ENCODE data around the gene S100A10.

S100A10 gene

DNA sequence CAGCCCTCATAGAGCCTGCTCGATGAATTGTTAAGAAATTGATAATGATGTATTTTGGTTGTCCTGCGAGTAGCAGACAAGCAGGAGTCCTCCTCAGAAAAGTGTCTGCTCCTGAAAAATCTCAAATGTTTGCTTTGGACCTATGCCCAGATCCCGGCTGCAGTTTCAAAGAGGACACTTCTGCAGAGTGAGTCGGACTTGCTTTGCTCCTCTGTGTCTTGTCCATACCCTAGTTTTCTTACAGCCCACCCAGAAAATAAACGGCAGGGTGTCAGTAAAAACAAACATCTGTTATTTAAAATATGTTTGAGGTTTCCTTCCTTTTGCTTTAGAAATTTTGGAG lies 2.8 kb downstream of the S100A10 start:
- no peak for DNase-seq (ENCODE audit: low read depth, low spot score)
- no peak overlapping the region for H3K4me3 ChIP-seq (ENCODE audit: low read length)

DNA sequence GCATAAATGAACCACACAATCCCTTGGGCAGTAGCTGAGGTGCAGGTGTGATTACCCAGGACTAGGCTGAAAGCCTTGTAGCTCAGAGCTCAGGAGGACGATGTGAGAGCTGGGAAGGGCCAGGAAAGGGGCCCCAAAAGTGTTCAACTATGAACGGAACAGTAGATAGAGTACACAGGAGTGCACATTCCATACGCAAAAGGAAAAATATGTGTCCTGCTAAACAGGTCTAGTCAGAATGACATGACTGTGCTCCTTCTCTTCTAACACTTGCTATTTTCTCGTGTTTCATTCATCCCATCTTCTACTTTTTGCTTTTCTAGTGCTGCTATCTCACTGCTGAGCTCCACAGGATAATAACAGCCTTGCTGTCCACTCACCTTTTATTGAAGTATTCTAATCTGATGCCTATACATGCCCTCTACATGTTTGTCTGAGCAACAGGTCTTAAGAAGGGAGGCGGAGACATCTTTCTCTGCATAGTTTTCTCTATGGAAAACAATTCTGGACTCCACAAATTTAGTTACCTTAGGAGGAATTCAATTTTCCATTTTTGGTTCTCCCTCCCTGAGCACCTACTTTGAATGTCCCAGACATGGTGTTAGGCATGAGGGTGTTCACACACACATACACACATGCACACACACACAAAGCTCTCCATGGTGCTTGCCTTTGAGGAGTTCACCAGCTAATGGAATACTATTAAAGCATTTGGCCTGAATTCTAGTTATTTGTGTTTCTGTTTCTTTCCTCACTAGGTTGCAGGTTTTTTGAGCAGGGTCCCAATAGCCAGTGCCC lies 3.4 kb downstream of the S100A10 start:
- H3K4me3 ChIP-seq (ENCODE audit: low read length), result no peak overlapping the region
- DNase-seq (ENCODE audit: low read depth, low spot score), result no peak

DNA sequence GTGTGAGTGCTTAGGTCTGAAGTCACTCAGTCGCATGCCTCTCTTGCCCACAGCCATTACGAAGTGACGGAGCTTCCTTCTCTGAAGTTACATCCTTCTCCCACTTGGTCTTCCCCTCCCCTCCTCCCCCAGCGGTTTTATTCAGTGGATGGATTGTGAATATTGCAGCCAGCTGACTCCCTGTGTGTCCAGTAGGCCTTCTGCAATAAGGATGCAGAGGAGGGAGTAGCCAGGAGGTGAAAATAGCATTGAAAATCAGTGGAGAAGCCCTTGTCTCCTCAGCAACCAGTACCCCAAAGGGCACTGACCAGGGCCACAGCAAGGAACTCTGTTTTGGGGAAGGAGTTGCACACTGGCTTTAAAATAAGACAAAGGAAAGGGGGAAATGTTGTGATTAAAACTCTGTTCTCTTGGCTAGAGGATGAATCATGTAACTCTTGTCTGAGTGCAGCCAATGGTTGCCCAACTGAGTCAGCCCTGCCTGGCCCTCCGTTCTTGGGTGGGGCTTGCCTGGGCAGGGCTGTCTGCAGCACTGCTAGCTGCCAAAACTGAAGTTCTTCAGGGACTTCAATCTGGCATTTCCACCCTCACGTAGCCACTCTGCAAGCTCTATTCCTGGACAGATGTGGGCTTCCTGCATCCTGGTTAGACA lies 4.3 kb downstream of the S100A10 start:
- DNase-seq (ENCODE audit: low read depth, low spot score), result no peak
- no peak overlapping the region for H3K4me3 ChIP-seq (ENCODE audit: low read length)

DNA sequence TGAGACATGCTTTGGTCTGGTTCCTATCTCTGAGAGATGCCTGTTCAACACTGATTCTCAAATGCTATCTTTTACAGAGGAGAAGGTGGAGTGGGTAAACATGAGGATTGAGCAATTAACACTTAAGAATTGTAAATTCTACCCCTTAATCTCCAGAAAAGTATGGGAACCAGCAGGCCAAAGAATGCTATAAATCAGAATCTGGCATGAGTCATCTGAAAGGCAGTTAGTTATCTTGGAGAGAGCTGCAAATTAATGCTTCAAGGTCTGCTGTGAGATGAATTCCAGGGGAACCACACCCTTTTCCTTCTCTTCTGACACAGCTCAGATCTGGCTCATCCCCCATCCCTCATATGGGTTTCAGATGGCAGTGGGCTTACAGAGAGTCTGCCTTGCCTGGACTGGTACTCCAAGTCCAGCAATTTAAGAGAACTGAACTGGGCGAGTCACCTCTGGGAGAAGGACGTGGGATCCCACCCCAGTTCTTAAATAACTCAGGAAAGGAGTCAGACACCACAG lies 5.2 kb downstream of the S100A10 start:
- DNase-seq (ENCODE audit: low read depth, low spot score), result no peak
- H3K4me3 ChIP-seq (ENCODE audit: low read length), result no peak overlapping the region

DNA sequence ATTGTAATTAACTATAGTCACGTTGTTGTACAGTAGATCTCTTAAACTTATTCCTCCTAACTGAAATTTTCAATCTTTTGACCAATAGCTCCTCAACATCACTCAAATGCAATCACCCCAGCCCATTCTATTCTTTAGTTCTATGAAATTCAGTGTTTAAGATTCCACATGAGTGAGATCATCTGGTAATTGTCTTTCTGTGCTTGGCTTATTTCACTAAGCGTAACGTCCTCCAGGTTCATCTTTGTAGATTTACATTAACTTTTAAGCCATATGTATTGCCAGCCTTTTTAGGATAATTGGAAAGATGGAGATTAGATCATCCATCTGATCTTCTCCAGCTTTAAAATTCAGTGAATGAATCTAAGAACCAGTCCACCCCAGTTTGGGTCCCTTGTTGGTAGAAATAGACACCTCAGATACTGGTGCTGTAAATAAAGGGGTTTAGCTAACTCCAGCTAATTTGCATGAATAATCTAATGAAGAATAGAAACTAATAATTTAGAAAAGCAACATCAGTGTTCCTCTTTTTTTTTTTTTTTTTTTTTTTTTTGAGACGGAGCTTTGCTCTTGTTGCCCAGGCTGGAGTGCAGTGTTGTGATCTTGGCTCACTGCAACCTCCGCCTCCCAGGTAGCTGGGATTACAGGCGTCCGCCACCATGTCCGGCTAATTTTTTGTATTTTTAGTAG lies 7.0 kb downstream of the S100A10 start:
- DNase-seq (ENCODE audit: low read depth, low spot score), result no peak
- no peak overlapping the region for H3K4me3 ChIP-seq (ENCODE audit: low read length)

DNA sequence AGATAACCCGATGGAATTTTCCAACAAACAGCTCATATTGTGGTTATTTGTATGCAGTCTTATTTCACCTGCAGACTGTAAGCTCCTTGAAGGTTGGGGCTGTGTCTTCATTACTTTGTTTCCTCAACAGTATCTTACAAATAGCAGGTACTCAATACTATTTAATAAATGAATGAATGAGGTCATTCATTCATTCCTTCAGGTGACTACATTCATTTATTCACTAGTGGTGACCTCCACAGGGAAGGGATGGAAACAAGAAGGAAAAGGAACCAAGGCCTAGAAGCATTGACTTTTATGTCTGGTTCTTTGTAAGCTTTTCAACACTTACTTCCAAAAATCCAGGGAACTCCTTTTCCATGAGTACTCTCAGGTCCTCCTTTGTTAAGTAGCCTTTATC lies 7.9 kb downstream of the S100A10 start:
- no peak overlapping the region for H3K4me3 ChIP-seq (ENCODE audit: low read length)
- DNase-seq (ENCODE audit: low read depth, low spot score), result no peak

DNA sequence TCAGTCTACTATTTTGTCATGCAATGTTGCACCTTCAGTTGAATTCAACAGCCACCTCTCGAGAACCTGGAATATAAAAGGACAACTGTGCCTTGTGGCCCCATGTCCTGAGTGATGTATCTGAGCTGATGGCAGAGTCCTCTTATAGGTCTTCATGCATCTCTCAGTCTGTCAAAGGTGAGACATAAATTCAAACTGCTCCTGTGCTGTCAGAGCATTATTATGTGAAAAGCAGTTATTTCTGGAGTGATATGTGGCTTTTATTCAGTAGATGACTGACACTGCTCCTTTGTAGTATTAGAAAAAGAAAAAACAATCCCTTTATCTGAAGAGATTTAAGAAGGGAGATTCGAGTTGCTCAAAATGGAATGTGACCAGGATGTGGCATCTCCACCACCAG lies 8.4 kb downstream of the S100A10 start:
- DNase-seq (ENCODE audit: low read depth, low spot score), result no peak
- H3K4me3 ChIP-seq (ENCODE audit: low read length), result no peak overlapping the region

DNA sequence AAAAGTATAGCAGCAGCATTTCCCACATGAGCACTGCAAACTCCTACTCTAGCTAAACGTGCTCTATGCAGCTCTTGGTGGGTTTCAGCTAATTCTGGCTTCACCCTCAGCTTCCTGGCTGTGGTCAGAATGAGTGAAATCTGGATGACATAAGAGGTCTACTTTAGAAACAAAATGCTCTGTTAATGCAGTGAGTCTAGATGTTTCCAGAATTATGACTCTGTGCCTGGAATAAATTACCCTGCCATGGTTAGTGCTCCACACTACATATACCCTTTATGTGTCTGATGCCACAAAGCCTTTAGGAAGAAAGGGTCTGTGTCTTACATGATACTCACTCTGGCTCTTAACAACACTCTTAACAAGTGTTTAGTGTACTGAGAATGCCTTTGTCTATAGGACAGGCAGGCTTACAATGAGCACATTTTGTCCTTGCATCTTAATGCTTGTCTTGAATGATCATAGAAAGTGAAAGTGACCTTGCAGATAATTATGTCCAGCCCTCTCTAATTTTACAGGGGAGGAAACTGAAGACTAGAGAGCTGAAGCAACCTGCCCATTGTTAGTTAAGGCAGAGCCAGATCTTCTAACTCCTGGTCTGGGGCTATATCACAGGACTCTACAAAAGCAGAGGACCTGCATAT lies 9.2 kb downstream of the S100A10 start:
- H3K4me3 ChIP-seq (ENCODE audit: low read length), result no peak overlapping the region
- peak; percentile 51 for DNase-seq (ENCODE audit: low read depth, low spot score)

DNA sequence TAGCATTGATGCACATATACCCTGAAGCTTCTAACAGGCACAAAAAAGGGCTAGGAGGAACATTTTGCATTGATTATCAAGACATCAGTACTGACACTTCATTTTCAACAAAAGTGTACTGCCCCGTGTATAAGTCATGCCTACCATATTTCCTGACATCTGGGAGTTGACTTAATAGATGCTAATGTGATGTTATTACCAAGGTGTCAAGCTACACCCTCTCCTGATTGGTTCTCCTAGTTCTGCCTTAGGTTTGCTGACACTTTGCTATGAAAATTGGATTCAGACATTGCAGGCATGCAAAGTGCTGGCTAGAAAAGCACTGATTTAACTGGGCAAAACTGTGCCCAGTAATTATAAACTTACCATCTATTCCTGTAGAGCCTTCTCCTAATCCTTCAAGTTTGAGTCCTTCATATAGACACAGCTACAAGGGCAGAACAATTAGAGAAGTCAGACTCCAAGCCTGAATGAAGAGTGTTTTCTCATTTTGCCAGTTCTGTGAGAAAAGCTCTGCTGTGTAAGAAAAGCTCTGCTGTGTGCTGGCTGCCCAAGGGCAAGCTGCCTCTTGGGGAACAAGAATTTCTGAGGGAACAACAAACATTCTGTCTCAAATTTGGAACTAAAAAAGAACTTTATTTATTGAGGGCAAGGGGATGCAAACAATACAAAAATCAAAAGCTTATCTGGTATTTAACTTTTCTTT lies 11.2 kb downstream of the S100A10 start:
- no peak overlapping the region for H3K4me3 ChIP-seq (ENCODE audit: low read length)
- no peak for DNase-seq (ENCODE audit: low read depth, low spot score)

DNA sequence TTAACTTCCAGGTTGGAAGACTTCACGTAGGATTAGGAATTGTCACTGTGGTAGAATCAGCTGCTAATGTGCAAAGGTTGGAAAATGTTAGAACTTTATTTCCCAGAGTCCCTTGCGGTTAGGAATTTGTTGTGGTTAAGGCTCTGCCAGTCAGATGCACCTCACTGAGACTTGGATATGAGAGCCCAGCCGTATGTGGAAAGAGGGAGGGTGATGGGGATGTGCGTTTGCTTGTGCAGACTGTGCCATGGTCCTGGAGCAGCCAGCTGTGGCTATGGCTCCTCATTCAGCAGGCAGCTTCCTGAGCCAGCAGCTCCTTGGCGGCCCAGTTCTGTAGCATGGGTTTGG lies 12.5 kb downstream of the S100A10 start:
- H3K4me3 ChIP-seq (ENCODE audit: low read length), result no peak overlapping the region
- no peak for DNase-seq (ENCODE audit: low read depth, low spot score)

DNA sequence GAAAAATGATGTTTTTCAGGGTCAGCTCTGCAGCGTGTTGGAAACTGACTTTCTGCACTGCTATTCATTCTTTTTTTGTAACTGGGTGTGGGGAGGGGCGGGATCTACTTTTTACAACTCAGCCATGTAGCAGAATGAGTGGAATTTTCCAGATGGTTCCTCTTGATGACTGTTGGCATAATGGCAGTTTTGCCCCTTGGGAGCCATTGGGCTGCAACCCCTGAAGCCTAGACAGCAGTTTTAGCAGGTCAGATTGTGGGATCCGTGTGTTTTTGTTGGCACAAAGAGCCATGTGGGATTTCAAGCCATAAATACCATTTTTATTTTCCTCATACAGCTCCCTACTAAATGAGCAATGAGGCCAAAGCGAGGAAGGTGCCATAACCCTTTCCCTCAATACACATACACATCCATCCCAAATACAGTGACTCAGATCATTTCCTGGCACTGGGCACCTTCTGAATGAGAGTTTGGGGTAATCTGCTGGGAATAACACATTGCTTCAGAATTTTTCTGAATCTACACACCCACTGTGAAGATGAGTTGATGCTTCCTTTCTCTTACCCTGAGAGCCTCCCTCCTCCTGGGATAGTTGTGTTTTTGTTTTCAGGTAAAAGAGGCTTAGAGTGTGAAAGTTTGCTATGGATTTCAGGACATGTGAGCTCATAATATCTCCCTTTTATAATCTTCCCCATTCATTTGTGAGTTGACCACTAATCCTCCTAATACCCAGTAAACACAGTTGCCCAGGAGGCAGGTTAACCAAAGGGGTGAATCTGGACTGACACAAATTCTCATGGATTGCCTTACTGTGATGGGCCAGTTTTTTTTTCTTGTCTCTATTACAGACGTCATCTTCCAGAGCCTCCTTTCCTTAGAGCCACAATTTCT lies 13.1 kb downstream of the S100A10 start:
- DNase-seq (ENCODE audit: low read depth, low spot score), result no peak
- H3K4me3 ChIP-seq (ENCODE audit: low read length), result no peak overlapping the region

DNA sequence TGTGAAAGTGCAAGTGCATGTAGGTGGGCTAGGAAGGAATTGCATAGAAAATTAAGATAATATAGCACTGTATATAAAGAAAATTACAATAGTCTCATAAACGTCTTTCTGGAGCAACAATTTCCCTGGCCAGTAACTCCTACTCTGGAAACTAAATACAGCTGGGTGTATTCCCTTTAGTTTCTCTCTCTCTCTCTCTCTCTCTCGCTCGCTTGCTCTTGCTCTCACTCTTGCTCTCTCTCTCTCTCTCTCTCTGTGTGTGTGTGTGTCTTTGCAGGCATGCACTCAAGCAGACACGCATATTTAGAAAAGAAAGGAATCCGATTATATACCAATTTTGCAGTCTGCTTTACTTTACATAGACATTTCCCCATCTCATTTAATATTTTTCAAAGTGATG lies 14.7 kb downstream of the S100A10 start:
- no peak overlapping the region for H3K4me3 ChIP-seq (ENCODE audit: low read length)
- DNase-seq (ENCODE audit: low read depth, low spot score), result no peak

DNA sequence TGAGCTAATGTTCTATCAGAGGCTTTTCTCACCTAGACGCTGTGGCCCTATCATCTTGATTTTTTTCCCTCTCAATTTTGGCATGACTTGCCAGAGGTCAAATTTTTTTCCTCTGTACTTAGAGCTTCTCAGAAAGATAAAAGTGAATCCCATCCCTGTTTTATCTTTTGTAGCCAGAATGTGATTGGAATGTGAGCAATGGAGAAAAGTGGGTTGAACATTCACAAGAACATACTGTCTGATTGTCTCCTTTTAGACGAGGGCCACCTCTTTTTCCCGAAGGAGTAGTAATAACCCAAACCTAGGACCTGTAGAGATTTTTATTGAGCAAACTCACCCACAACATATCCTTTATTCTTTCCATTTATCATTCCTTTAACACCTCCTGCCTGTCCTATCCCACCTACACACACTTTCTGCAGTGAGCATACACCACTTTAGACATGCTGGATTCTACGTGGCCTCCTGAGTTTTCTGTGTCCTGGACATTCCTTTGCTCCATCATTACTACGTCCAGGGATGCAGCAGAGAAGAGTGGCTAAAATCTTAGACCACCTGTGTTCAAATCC lies 15.9 kb downstream of the S100A10 start:
- no peak for DNase-seq (ENCODE audit: low read depth, low spot score)
- no peak overlapping the region for H3K4me3 ChIP-seq (ENCODE audit: low read length)

DNA sequence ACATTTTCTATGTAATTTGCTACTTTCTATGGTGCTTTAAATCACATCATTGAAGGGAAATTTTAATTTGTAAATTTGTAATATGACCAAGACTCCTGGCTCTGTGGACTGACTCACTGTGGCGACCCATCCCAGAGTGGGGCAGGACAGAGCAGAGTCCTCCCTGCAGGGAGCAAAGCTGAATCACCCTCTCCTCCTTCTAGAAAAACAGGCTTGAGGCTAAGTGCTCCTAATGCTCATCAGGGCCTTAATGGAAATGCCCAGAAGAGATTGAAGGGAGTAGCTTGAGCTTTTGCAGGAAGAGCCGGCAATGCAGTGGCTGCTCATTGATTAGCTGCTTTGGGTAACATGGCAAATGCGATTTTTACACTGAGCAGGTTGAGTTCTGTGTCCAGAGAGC lies 16.8 kb downstream of the S100A10 start:
- no peak overlapping the region for H3K4me3 ChIP-seq (ENCODE audit: low read length)
- no peak for DNase-seq (ENCODE audit: low read depth, low spot score)

DNA sequence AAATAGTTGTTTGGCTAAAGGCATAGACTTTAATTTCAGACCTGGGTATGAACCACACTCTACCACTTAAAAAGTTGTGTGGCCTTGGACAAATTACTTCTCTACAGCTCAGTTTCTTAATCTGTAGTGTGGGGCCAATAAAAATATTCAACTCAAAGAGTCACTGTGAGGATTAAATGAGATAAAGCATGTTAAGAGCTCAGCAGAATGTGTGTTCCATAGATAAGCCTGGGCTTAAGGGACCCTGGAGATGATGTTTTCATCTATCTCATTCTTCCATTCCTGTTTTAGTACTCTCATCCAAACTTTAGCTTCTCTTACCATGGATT lies 17.7 kb downstream of the S100A10 start:
- DNase-seq (ENCODE audit: low read depth, low spot score), result no peak
- H3K4me3 ChIP-seq (ENCODE audit: low read length), result no peak overlapping the region

DNA sequence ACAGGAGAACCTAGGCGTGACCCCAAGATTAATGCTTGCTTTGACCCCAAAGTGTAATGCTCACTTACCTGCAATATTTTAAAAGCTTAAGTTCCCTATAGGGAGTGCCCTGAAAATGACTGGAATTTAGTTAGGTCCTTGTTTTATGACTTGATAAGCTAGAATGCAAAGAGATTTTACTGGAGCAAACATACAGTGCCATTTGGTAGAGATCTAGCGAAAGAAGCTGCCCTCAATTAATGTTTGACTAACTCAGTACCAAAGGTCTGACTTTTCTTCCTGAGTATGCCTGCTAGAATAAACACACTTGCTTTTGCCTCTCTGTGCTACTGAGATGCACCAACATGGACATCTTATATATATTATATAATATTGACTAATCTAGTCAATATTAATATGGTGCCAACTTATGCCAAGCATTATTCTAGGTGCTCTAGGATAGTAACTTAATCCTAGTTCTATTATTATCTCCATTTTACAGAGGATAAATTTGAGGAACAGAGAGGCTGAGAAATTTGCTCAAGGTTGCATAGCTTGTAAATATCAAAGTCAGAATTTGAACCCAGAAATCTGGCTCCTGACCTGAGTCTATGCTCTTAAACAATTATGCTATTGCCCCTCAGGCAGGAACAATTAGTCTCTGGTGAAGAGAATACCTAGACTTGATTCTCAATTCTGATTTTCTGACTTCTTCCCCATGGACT lies 18.2 kb downstream of the S100A10 start:
- no peak for DNase-seq (ENCODE audit: low read depth, low spot score)

DNA sequence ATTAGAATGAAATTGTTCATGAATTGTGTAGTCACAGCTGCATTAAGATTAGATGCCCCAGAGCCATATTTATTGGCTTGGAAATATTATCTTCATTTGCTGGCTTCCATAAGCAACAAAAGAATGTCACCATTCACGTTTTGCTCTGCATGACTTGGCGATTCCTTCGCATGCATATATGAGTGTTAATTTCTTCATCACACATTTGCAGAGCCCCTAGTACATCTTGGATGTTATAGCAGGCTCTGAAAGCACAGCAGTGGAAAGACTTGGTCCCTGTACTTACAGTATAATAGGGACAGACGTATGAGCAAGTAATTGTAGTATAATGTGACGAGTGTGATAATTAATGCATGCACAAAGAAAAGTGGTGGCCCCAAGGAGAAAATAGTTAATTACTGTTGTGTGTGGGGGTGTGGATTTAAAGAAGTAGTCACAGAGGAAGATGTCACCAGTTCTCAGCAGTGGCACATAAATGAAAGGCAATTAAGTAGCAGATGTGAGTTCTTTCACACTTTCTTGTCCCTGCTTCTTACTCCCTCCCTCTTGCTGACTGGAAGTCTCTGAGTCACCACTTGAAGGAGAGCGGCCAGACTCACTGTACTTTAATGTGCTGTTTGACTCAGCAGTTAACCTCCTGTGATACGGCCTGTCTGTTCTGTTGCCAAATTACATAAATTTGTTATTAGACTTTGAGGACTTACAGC lies 21.0 kb downstream of the S100A10 start:
- DNase-seq (ENCODE audit: low read depth, low spot score), result no peak
- H3K4me3 ChIP-seq (ENCODE audit: low read length), result no peak overlapping the region

More for the DNA sequence above, 18.2 kb downstream of the S100A10 start:
- H3K4me3 ChIP-seq (ENCODE audit: low read length), result no peak overlapping the region
